Neural cell (in vitro differentiated cells): ENCODE measurements around the gene ALDOC. TPM values are rescaled to one million over a fixed set of nuclear protein-coding genes. Genes with fewer than 3 reads are reported as not detected.

Source experiments
- H2AFZ ChIP-seq: fragments of 200-600, 300-800 bp; sonication (generic), shearing (Covaris generic); 2 replicates; pipeline ENCODE4 v1.6.0; 2014; ENCODE audit warnings: low read depth, mild to moderate bottlenecking, antibody characterized with exemption, low read length, moderate library complexity
- H3F3A ChIP-seq: fragments of 200-600 bp; shearing (Covaris generic); 2 replicates; pipeline ENCODE4 v1.6.1; 2016; ENCODE audit warnings: mild to moderate bottlenecking, moderate library complexity, mixed read lengths, antibody characterized with exemption, low read length; ENCODE audit not compliant: insufficient read depth, poor library complexity, severe bottlenecking
- H3K27ac ChIP-seq: fragments of 200-600, 300-800 bp; sonication (generic), shearing (Covaris generic); 2 replicates; pipeline ENCODE4 v1.5.1; 2014; ENCODE audit warnings: mild to moderate bottlenecking, low read length, moderate library complexity
- H3K27me3 ChIP-seq: fragments of 300-800, 200-600 bp; sonication (generic), shearing (Covaris generic); 2 replicates; pipeline ENCODE4 v1.6.0; 2014; ENCODE audit warnings: mild to moderate bottlenecking, low read depth, low read length, moderate library complexity; ENCODE audit not compliant: insufficient read depth
- H3K36me3 ChIP-seq: fragments of 300-800, 200-600 bp; sonication (generic), shearing (Covaris generic); 2 replicates; pipeline ENCODE4 v1.5.1; 2014; ENCODE audit warnings: mild to moderate bottlenecking, antibody characterized with exemption, low read length, moderate library complexity; ENCODE audit not compliant: insufficient read depth
- H3K4me2 ChIP-seq: fragments of 300-800, 200-600 bp; sonication (generic), shearing (Covaris generic); 2 replicates; pipeline ENCODE4 v1.6.0; 2014; ENCODE audit warnings: mild to moderate bottlenecking, low read length
- H3K4me3 ChIP-seq: fragments of 300-800, 200-600 bp; sonication (generic), shearing (Covaris generic); 2 replicates; pipeline ENCODE4 v1.5.1; 2014; ENCODE audit warnings: mild to moderate bottlenecking, low read length, moderate library complexity
- H3K79me2 ChIP-seq: fragments of 200-600 bp; shearing (Covaris generic); replicated peaks from 2 replicates; pipeline ENCODE4 v1.6.0; 2014; ENCODE audit warnings: mild to moderate bottlenecking, low read length, moderate library complexity; ENCODE audit not compliant: insufficient read depth
- H3K9ac ChIP-seq: fragments of 300-800, 200-600 bp; sonication (generic), shearing (Covaris generic); 2 replicates; pipeline ENCODE4 v1.6.1; 2016; ENCODE audit warnings: mild to moderate bottlenecking, low read length, mixed read lengths
- H3K9me2 ChIP-seq: fragments of 200-600 bp; shearing (Covaris generic); 2 replicates; pipeline ENCODE4 v1.6.1; 2016; ENCODE audit warnings: mild to moderate bottlenecking, low read length, mixed read lengths; ENCODE audit not compliant: insufficient read depth
- H3K9me3 ChIP-seq: fragments of 200-600, 300-800 bp; sonication (generic), shearing (Covaris generic); 2 replicates; pipeline ENCODE4 v1.6.1; 2016; ENCODE audit warnings: mild to moderate bottlenecking, mixed run types, low read length, moderate library complexity, mixed read lengths
- H4K20me1 ChIP-seq: fragments of 200-600 bp; shearing (Covaris generic); 2 replicates; pipeline ENCODE4 v1.6.1; 2016; ENCODE audit warnings: mild to moderate bottlenecking, mixed run types; ENCODE audit not compliant: insufficient read depth
- EP300 ChIP-seq: fragments of 450-650 bp; conservative IDR thresholded peaks from 2 replicates; pipeline ENCODE4 v1.6.1; 2014; ENCODE audit warnings: antibody characterized with exemption, mild to moderate bottlenecking, moderate library complexity; ENCODE audit not compliant: poor library complexity, severe bottlenecking
- EZH2 ChIP-seq: fragments of 200-600, 300-800 bp; shearing (Covaris generic), sonication (generic); IDR thresholded peaks from 2 replicates; pipeline ENCODE4 v1.6.1; 2014; ENCODE audit warnings: antibody characterized with exemption, low read length, borderline replicate concordance, mild to moderate bottlenecking; ENCODE audit not compliant: insufficient read depth, poor library complexity, severe bottlenecking
- MXI1 ChIP-seq: fragments of 450-650 bp; conservative IDR thresholded peaks from 2 replicates; pipeline ENCODE4 v1.6.1; 2014; ENCODE audit warnings: antibody characterized with exemption, mild to moderate bottlenecking; ENCODE audit not compliant: poor library complexity, severe bottlenecking
- POLR2AphosphoS5 ChIP-seq: IDR thresholded peaks from 2 replicates; pipeline ENCODE4 v1.6.1; 2012
- RAD21 ChIP-seq: fragments of 450-650 bp; conservative IDR thresholded peaks from 2 replicates; pipeline ENCODE4 v1.6.1; 2014; ENCODE audit warnings: antibody characterized with exemption, mild to moderate bottlenecking, moderate library complexity
- SMC3 ChIP-seq: fragments of 450-650 bp; conservative IDR thresholded peaks from 2 replicates; pipeline ENCODE4 v1.6.1; 2014; ENCODE audit warnings: antibody characterized with exemption, mild to moderate bottlenecking, moderate library complexity; ENCODE audit not compliant: poor library complexity
- TAF1 ChIP-seq: IDR thresholded peaks from 2 replicates; pipeline ENCODE4 v1.6.1; 2012; ENCODE audit warnings: low read depth
- polyA plus RNA-seq: library from polyadenylated mRNA; depleted of rRNA; stranded (reverse); fragments of >200 nt; gene quantifications from 2 replicates; pipeline ENCODE4 v1.2.3, GENCODE V29; 2014
- TF ChIP-seq, protein P1 (sequence below): fragments of 450-650 bp; IDR thresholded peaks from 2 replicates; pipeline ENCODE4 v1.5.1; 2014; ENCODE audit warnings: antibody characterized with exemption, mild to moderate bottlenecking, moderate library complexity; ENCODE audit not compliant: poor library complexity, severe bottlenecking
- TF ChIP-seq, protein P2 (sequence below): IDR thresholded peaks from 2 replicates; pipeline ENCODE4 v1.6.1; 2012; ENCODE audit warnings: borderline replicate concordance

Gene ALDOC
- polyA plus RNA-seq, 1 donor from 2014 or later, result 4.0 TPM

DNA sequence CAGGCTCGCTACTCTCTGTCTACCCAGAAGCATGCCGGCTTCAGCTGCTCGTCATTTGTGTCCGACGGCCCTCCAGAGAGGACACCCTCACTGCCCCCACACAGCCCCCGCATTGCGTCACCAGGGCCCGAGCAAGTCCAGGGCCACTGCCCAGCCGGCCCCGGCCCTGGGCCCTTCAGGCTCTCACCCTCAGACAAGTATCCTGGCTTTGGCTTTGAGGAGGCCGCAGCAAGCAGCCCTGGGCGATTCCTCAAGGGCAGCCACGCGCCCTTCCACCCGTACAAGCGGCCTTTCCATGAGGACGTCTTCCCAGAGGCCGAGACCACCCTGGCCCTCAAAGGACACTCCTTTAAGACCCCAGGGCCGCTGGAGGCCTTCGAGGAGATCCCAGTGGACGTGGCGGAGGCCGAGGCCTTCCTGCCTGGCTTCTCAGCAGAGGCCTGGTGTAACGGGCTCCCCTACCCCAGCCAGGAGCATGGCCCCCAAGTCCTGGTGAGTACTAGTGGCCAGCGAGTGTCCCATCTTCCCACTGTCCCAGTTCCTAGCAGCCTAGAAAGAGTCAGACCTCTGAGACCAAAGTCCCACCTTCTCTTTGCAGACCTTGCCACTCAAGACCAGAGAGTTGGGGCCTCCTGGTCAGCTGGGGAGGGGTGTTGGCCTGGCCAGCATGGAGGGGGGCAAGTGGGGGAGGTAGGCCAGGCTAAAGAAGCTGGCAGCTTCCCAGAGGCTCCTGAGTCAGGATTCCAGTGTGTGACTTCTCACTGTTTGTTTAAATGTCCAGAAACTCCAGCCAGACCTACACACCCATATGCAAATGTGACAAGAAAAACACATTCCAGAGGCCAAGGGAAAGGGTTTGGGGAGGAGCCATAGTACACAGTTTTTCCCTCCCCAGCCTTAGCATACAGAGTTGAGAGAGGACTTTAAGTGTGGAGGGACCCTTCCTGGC is 51.9 kb downstream of the ALDOC start:
- no peaks in the 10 kb centered on the region for H3K27me3 ChIP-seq
- H3K4me2 ChIP-seq, result no peak overlapping the region
- H3K79me2 ChIP-seq, result no peaks in the 10 kb centered on the region
- H3K4me3 ChIP-seq, result no peak overlapping the region
- no peaks in the 10 kb centered on the region for H3K36me3 ChIP-seq
- H3K9me2 ChIP-seq, result no peaks in the 10 kb centered on the region
- no peak overlapping the region for H2AFZ ChIP-seq
- no peaks in the 10 kb centered on the region for H3F3A ChIP-seq
- no peaks in the 10 kb centered on the region for H3K9me3 ChIP-seq
- no peak overlapping the region for H3K9ac ChIP-seq
- H3K27ac ChIP-seq, result no peak overlapping the region
- H4K20me1 ChIP-seq, result no peaks in the 10 kb centered on the region
- no peak for TF ChIP-seq EZH2
- no peak for TF ChIP-seq EP300
- no peak for TF ChIP-seq TAF1
- no peak for TF ChIP-seq MXI1
- TF ChIP-seq, protein P1, sequence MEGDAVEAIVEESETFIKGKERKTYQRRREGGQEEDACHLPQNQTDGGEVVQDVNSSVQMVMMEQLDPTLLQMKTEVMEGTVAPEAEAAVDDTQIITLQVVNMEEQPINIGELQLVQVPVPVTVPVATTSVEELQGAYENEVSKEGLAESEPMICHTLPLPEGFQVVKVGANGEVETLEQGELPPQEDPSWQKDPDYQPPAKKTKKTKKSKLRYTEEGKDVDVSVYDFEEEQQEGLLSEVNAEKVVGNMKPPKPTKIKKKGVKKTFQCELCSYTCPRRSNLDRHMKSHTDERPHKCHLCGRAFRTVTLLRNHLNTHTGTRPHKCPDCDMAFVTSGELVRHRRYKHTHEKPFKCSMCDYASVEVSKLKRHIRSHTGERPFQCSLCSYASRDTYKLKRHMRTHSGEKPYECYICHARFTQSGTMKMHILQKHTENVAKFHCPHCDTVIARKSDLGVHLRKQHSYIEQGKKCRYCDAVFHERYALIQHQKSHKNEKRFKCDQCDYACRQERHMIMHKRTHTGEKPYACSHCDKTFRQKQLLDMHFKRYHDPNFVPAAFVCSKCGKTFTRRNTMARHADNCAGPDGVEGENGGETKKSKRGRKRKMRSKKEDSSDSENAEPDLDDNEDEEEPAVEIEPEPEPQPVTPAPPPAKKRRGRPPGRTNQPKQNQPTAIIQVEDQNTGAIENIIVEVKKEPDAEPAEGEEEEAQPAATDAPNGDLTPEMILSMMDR, result no peak
- TF ChIP-seq POLR2AphosphoS5, result no peak
- no peak for TF ChIP-seq RAD21
- TF ChIP-seq, protein P2, sequence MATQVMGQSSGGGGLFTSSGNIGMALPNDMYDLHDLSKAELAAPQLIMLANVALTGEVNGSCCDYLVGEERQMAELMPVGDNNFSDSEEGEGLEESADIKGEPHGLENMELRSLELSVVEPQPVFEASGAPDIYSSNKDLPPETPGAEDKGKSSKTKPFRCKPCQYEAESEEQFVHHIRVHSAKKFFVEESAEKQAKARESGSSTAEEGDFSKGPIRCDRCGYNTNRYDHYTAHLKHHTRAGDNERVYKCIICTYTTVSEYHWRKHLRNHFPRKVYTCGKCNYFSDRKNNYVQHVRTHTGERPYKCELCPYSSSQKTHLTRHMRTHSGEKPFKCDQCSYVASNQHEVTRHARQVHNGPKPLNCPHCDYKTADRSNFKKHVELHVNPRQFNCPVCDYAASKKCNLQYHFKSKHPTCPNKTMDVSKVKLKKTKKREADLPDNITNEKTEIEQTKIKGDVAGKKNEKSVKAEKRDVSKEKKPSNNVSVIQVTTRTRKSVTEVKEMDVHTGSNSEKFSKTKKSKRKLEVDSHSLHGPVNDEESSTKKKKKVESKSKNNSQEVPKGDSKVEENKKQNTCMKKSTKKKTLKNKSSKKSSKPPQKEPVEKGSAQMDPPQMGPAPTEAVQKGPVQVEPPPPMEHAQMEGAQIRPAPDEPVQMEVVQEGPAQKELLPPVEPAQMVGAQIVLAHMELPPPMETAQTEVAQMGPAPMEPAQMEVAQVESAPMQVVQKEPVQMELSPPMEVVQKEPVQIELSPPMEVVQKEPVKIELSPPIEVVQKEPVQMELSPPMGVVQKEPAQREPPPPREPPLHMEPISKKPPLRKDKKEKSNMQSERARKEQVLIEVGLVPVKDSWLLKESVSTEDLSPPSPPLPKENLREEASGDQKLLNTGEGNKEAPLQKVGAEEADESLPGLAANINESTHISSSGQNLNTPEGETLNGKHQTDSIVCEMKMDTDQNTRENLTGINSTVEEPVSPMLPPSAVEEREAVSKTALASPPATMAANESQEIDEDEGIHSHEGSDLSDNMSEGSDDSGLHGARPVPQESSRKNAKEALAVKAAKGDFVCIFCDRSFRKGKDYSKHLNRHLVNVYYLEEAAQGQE, result no peak
- TF ChIP-seq SMC3, result no peak

DNA sequence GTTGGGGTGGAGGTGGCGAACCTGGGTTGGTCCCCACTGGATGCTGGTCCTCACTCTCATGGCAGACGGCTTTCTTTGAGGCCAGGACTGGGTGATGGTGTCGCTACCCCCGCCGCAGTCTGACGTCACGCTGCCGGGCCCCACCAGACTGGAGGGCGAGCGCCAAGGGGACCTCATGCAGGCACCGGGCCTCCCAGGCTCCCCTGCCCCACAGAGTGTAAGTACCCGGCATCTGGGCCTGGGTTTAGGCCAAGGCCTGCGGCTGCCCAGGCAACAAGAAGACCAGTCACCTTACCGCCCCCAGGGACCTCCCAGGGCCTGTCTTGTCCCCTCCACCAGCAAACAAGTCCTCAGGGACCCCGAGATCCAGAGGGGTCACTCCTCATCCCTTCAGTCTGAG is 52.8 kb downstream of the ALDOC start:
- Histone ChIP-seq H3K9me2 (no peaks in the 10 kb centered on the region), H3K79me2 (no peaks in the 10 kb centered on the region), H4K20me1 (no peaks in the 10 kb centered on the region), H2AFZ (no peak overlapping the region), H3K4me3 (no peak overlapping the region), H3F3A (no peaks in the 10 kb centered on the region), H3K9ac (no peak overlapping the region), H3K9me3 (no peaks in the 10 kb centered on the region), H3K27ac (no peak overlapping the region), H3K4me2 (no peak overlapping the region), H3K27me3 (no peaks in the 10 kb centered on the region), H3K36me3 (no peaks in the 10 kb centered on the region)
- TF ChIP-seq SMC3 (no peak), EZH2 (no peak), RAD21 (no peak), EP300 (no peak), POLR2AphosphoS5 (no peak), MXI1 (no peak), TAF1 (no peak)
- TF ChIP-seq, protein P1, result no peak
- TF ChIP-seq, protein P2, result no peak
